DND-41 (cell line): ENCODE results near the gene FXYD7.

Experiments
- EZH2 ChIP-seq: IDR thresholded peaks from 3 replicates; pipeline ENCODE4 v1.6.1; 2012; ENCODE audit warnings: borderline replicate concordance, low read depth, mild to moderate bottlenecking, moderate library complexity, low read length, inconsistent platforms; ENCODE audit not compliant: severe bottlenecking
- TF ChIP-seq, protein P1 (sequence below): IDR thresholded peaks from 2 replicates; pipeline ENCODE4 v1.5.1; 2012; ENCODE audit warnings: borderline replicate concordance, low read length, moderate library complexity, mild to moderate bottlenecking; ENCODE audit not compliant: poor library complexity, severe bottlenecking; ENCODE audit errors: extremely low read depth

DNA sequence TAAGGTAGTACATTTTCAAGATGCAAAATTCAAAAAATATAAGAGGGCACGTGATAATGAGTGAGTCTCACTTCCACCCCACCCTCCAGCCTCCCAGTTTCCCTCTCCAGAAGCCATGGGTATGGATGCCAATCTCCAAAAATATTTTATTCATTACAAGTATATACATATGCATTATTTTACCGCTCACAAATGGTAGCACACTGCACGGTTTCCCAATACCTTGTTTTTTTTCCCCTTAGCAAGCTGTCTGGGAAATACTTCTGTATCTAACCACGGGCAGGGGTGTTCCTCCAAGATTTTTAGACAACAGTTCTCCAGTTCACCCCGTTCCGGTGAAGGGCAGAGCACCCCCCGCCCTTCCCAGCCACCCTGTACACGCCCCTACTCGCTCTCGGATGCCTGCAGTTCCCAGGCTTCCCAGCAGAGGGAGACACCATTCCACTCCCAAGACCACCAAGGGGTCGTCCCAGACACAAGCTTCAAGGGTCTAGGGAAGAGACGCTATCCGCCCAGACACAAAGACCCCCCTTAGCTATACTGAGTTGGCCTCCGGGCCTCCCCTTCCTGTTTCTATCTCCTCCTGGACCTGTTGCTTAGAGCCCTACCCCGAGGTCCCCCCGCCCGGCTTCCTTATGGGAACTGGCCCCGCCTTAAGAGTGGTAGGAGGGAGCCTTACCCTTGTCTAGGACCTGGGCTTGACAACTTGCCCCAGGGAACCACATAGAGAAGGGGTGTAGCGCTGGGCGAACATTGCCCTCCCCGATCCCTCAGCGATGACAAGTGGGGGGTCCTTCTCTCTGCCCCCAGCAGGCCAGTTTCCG is 28.5 kb upstream of the FXYD7 start:
- TF ChIP-seq, protein P1, sequence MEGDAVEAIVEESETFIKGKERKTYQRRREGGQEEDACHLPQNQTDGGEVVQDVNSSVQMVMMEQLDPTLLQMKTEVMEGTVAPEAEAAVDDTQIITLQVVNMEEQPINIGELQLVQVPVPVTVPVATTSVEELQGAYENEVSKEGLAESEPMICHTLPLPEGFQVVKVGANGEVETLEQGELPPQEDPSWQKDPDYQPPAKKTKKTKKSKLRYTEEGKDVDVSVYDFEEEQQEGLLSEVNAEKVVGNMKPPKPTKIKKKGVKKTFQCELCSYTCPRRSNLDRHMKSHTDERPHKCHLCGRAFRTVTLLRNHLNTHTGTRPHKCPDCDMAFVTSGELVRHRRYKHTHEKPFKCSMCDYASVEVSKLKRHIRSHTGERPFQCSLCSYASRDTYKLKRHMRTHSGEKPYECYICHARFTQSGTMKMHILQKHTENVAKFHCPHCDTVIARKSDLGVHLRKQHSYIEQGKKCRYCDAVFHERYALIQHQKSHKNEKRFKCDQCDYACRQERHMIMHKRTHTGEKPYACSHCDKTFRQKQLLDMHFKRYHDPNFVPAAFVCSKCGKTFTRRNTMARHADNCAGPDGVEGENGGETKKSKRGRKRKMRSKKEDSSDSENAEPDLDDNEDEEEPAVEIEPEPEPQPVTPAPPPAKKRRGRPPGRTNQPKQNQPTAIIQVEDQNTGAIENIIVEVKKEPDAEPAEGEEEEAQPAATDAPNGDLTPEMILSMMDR = peak; percentile 94
- no peak for TF ChIP-seq EZH2
